ENCODE data around the gene KIRREL1. TPM values are rescaled to one million over a fixed set of nuclear protein-coding genes. Genes with fewer than 3 reads are reported as not detected.

Gene KIRREL1
- total and polyA plus RNA-seq, 5 donors from 2014 or later = not detected

- Histone ChIP-seq H3K27ac (ENCODE audit: insufficient read depth, low read length, poor library complexity, severe bottlenecking) (no peak overlapping the region), H3K27me3 (ENCODE audit: control insufficient read depth, insufficient read depth, low read length) (no peaks in the 10 kb centered on the region), H3K4me3 (ENCODE audit: low read depth, low read length) (no peak overlapping the region), H3K9me3 (ENCODE audit: control insufficient read depth in 2 of 2, low read length in 2 of 2) (no peaks in the 10 kb centered on the region), H3K4me1 (ENCODE audit: control insufficient read depth, insufficient read depth, low read length, poor library complexity, severe bottlenecking) (no peaks in the 10 kb centered on the region), H3K36me3 (ENCODE audit: control insufficient read depth, insufficient read depth, low read length) (no peaks in the 10 kb centered on the region)
- no peaks in the 10 kb centered on the region for H3K4me1 Mint-ChIP-seq
- no peak overlapping the region for H3K27ac Mint-ChIP-seq
- no peak overlapping the region for H3K4me3 Mint-ChIP-seq
- no peaks in the 10 kb centered on the region for H3K27me3 Mint-ChIP-seq
- ATAC-seq (ENCODE audit: low read depth in 2 of 2) (no peak), DNase-seq (peak in 1 of 3 donors; percentile 2)
- no peaks in the 10 kb centered on the region for H3K36me3 Mint-ChIP-seq
- H3K9me3 Mint-ChIP-seq = no peaks in the 10 kb centered on the region
Observed at GRCh38 chr1:158055854-158056253, 62.4 kb downstream of the KIRREL1 start.

GRCh38 chr1:158056498-158056897, 63.1 kb downstream of the KIRREL1 start:
- H3K4me1 Mint-ChIP-seq = no peaks in the 10 kb centered on the region
- Histone ChIP-seq H3K27ac (ENCODE audit: insufficient read depth, low read length, poor library complexity, severe bottlenecking) (no peak overlapping the region), H3K9me3 (ENCODE audit: control insufficient read depth in 2 of 2, low read length in 2 of 2) (no peaks in the 10 kb centered on the region), H3K4me1 (ENCODE audit: control insufficient read depth, insufficient read depth, low read length, poor library complexity, severe bottlenecking) (no peaks in the 10 kb centered on the region), H3K36me3 (ENCODE audit: control insufficient read depth, insufficient read depth, low read length) (no peaks in the 10 kb centered on the region), H3K27me3 (ENCODE audit: control insufficient read depth, insufficient read depth, low read length) (no peaks in the 10 kb centered on the region), H3K4me3 (ENCODE audit: low read depth, low read length) (no peak overlapping the region)
- H3K27me3 Mint-ChIP-seq = no peaks in the 10 kb centered on the region
- DNase-seq (no peak), ATAC-seq (ENCODE audit: low read depth in 2 of 2) (no peak)
- no peak overlapping the region for H3K4me3 Mint-ChIP-seq
- H3K27ac Mint-ChIP-seq = no peak overlapping the region
- no peaks in the 10 kb centered on the region for H3K9me3 Mint-ChIP-seq
- H3K36me3 Mint-ChIP-seq = no peaks in the 10 kb centered on the region

GRCh38 chr1:158058237-158058985, 65.0 kb downstream of the KIRREL1 start:
- Histone ChIP-seq H3K4me1 (ENCODE audit: control insufficient read depth, insufficient read depth, low read length, poor library complexity, severe bottlenecking) (no peaks in the 10 kb centered on the region), H3K27ac (ENCODE audit: insufficient read depth, low read length, poor library complexity, severe bottlenecking) (no peak overlapping the region), H3K36me3 (ENCODE audit: control insufficient read depth, insufficient read depth, low read length) (no peaks in the 10 kb centered on the region), H3K9me3 (ENCODE audit: control insufficient read depth in 2 of 2, low read length in 2 of 2) (no peaks in the 10 kb centered on the region), H3K4me3 (ENCODE audit: low read depth, low read length) (no peak overlapping the region), H3K27me3 (ENCODE audit: control insufficient read depth, insufficient read depth, low read length) (peaks cover 3% of the 10 kb centered on the region)
- ATAC-seq (ENCODE audit: low read depth in 2 of 2) (no peak), DNase-seq (no peak)
- Mint-ChIP-seq H3K4me1 (no peaks in the 10 kb centered on the region), H3K9me3 (no peaks in the 10 kb centered on the region), H3K27me3 (no peaks in the 10 kb centered on the region), H3K36me3 (no peaks in the 10 kb centered on the region), H3K4me3 (no peak overlapping the region), H3K27ac (no peak overlapping the region)

- peaks cover 4% of the 10 kb centered on the region for H3K27me3 Mint-ChIP-seq
- Histone ChIP-seq H3K27me3 (ENCODE audit: control insufficient read depth, insufficient read depth, low read length) (peaks cover 3% of the 10 kb centered on the region), H3K27ac (ENCODE audit: insufficient read depth, low read length, poor library complexity, severe bottlenecking) (no peak overlapping the region), H3K4me1 (ENCODE audit: control insufficient read depth, insufficient read depth, low read length, poor library complexity, severe bottlenecking) (no peaks in the 10 kb centered on the region), H3K4me3 (ENCODE audit: low read depth, low read length) (no peak overlapping the region), H3K36me3 (ENCODE audit: control insufficient read depth, insufficient read depth, low read length) (no peaks in the 10 kb centered on the region), H3K9me3 (ENCODE audit: control insufficient read depth in 2 of 2, low read length in 2 of 2) (no peaks in the 10 kb centered on the region)
- no peaks in the 10 kb centered on the region for H3K9me3 Mint-ChIP-seq
- H3K36me3 Mint-ChIP-seq = no peaks in the 10 kb centered on the region
- DNase-seq = no peak
- H3K27ac Mint-ChIP-seq = no peak overlapping the region
- H3K4me1 Mint-ChIP-seq = no peaks in the 10 kb centered on the region
- H3K4me3 Mint-ChIP-seq = no peak overlapping the region
- ATAC-seq (ENCODE audit: low read depth in 2 of 2) = no peak
Observed at GRCh38 chr1:158059984-158060383, 66.5 kb downstream of the KIRREL1 start.

GRCh38 chr1:158062174-158062573, 68.7 kb downstream of the KIRREL1 start:
- no peaks in the 10 kb centered on the region for H3K36me3 ChIP-seq (ENCODE audit: control insufficient read depth, insufficient read depth, low read length)
- no peak overlapping the region for H3K27ac Mint-ChIP-seq
- H3K9me3 ChIP-seq (ENCODE audit: control insufficient read depth in 2 of 2, low read length in 2 of 2) = no peaks in the 10 kb centered on the region
- no peak overlapping the region for H3K4me3 Mint-ChIP-seq
- H3K36me3 Mint-ChIP-seq = no peaks in the 10 kb centered on the region
- H3K27me3 Mint-ChIP-seq = peaks cover 9% of the 10 kb centered on the region
- peaks cover 3% of the 10 kb centered on the region for H3K27me3 ChIP-seq (ENCODE audit: control insufficient read depth, insufficient read depth, low read length)
- H3K9me3 Mint-ChIP-seq = no peaks in the 10 kb centered on the region
- no peak overlapping the region for H3K4me3 ChIP-seq (ENCODE audit: low read depth, low read length)
- H3K4me1 Mint-ChIP-seq = no peaks in the 10 kb centered on the region
- no peak overlapping the region for H3K27ac ChIP-seq (ENCODE audit: insufficient read depth, low read length, poor library complexity, severe bottlenecking)
- ATAC-seq (ENCODE audit: low read depth in 2 of 2) (no peak), DNase-seq (no peak)
- H3K4me1 ChIP-seq (ENCODE audit: control insufficient read depth, insufficient read depth, low read length, poor library complexity, severe bottlenecking) = no peaks in the 10 kb centered on the region

GRCh38 chr1:158067662-158068061, 74.2 kb downstream of the KIRREL1 start:
- no peak overlapping the region for H3K4me3 ChIP-seq (ENCODE audit: low read depth, low read length)
- H3K4me1 Mint-ChIP-seq = no peaks in the 10 kb centered on the region
- H3K9me3 ChIP-seq (ENCODE audit: control insufficient read depth in 2 of 2, low read length in 2 of 2) = no peaks in the 10 kb centered on the region
- ATAC-seq (ENCODE audit: low read depth in 2 of 2) (no peak), DNase-seq (no peak)
- H3K9me3 Mint-ChIP-seq = peaks cover 0 to 2% (median 0%) of the 10 kb centered on the region in 7 donors
- no peak overlapping the region for H3K27ac Mint-ChIP-seq
- peaks cover 9% of the 10 kb centered on the region for H3K27me3 Mint-ChIP-seq
- H3K4me3 Mint-ChIP-seq = no peak overlapping the region
- H3K36me3 Mint-ChIP-seq = no peaks in the 10 kb centered on the region
- H3K4me1 ChIP-seq (ENCODE audit: control insufficient read depth, insufficient read depth, low read length, poor library complexity, severe bottlenecking) = no peaks in the 10 kb centered on the region
- H3K36me3 ChIP-seq (ENCODE audit: control insufficient read depth, insufficient read depth, low read length) = no peaks in the 10 kb centered on the region
- H3K27me3 ChIP-seq (ENCODE audit: control insufficient read depth, insufficient read depth, low read length) = peaks cover under 1% of the 10 kb centered on the region
- no peak overlapping the region for H3K27ac ChIP-seq (ENCODE audit: insufficient read depth, low read length, poor library complexity, severe bottlenecking)

GRCh38 chr1:158068918-158069317, 75.5 kb downstream of the KIRREL1 start:
- H3K9me3 ChIP-seq (ENCODE audit: control insufficient read depth in 2 of 2, low read length in 2 of 2) = no peaks in the 10 kb centered on the region
- Mint-ChIP-seq H3K9me3 (peaks cover 0 to 2% (median 0%) of the 10 kb centered on the region in 7 donors), H3K27me3 (peaks cover 5% of the 10 kb centered on the region), H3K27ac (no peak overlapping the region), H3K36me3 (no peaks in the 10 kb centered on the region), H3K4me1 (no peaks in the 10 kb centered on the region), H3K4me3 (no peak overlapping the region)
- ATAC-seq (ENCODE audit: low read depth in 2 of 2) = no peak
- no peaks in the 10 kb centered on the region for H3K4me1 ChIP-seq (ENCODE audit: control insufficient read depth, insufficient read depth, low read length, poor library complexity, severe bottlenecking)
- no peak overlapping the region for H3K27ac ChIP-seq (ENCODE audit: insufficient read depth, low read length, poor library complexity, severe bottlenecking)
- no peak overlapping the region for H3K4me3 ChIP-seq (ENCODE audit: low read depth, low read length)
- DNase-seq = no peak
- H3K27me3 ChIP-seq (ENCODE audit: control insufficient read depth, insufficient read depth, low read length) = no peaks in the 10 kb centered on the region
- H3K36me3 ChIP-seq (ENCODE audit: control insufficient read depth, insufficient read depth, low read length) = no peaks in the 10 kb centered on the region

- no peaks in the 10 kb centered on the region for H3K4me1 ChIP-seq (ENCODE audit: control insufficient read depth, insufficient read depth, low read length, poor library complexity, severe bottlenecking)
- no peak for ATAC-seq (ENCODE audit: low read depth in 2 of 2)
- DNase-seq = no peak
- Mint-ChIP-seq H3K4me3 (no peak overlapping the region), H3K4me1 (no peaks in the 10 kb centered on the region), H3K27ac (no peak overlapping the region), H3K9me3 (peaks cover 0 to 2% (median 0%) of the 10 kb centered on the region in 7 donors), H3K36me3 (no peaks in the 10 kb centered on the region), H3K27me3 (no peaks in the 10 kb centered on the region)
- no peak overlapping the region for H3K27ac ChIP-seq (ENCODE audit: insufficient read depth, low read length, poor library complexity, severe bottlenecking)
- H3K4me3 ChIP-seq (ENCODE audit: low read depth, low read length) = no peak overlapping the region
- no peaks in the 10 kb centered on the region for H3K9me3 ChIP-seq (ENCODE audit: control insufficient read depth in 2 of 2, low read length in 2 of 2)
- no peaks in the 10 kb centered on the region for H3K27me3 ChIP-seq (ENCODE audit: control insufficient read depth, insufficient read depth, low read length)
- no peaks in the 10 kb centered on the region for H3K36me3 ChIP-seq (ENCODE audit: control insufficient read depth, insufficient read depth, low read length)
Observed at GRCh38 chr1:158071138-158071537, 77.7 kb downstream of the KIRREL1 start.

Measured in CD4-positive, CD25-positive, alpha-beta regulatory T cell (primary cell).